Skeletal muscle cell (primary cell): ENCODE measurements around the gene SELENOP.
"Not testable (repeated sequence)": the region's sequence is repeated elsewhere in the genome, so short reads cannot be mapped to it uniquely, and the experiment has no call there.

Experiments
- DNase-seq: peaks from one replicate; pipeline ENCODE4 v3.0.0-alpha.2; 2010; ENCODE audit warnings: low read depth
- H3K4me3 ChIP-seq: 2 replicates; pipeline ENCODE4 v1.5.1; 2011; ENCODE audit warnings: low read depth, mild to moderate bottlenecking, control low read depth, low read length, moderate library complexity

SELENOP gene

DNA sequence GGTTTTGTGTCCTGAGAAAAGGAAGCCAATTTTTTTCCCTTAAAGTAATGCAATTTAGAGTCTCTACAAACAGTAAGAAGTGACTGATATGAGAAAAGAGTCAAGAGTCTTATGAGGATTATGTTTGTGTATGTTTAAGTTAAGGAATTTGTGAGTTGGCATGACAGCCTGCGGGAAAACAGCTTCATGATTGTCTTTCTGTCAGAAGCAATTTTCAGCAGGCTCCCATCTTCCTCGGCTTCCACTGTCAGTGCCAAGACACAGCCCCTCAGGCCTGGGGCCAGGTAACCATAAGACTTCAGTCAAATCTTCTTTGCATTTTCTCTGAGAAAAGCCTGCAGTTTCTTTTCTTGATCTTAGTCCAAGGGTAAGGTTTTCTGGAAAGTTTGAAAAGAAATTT is 17.0 kb upstream of the SELENOP start:
- DNase-seq, result no peak
- H3K4me3 ChIP-seq, result no peak overlapping the region

DNA sequence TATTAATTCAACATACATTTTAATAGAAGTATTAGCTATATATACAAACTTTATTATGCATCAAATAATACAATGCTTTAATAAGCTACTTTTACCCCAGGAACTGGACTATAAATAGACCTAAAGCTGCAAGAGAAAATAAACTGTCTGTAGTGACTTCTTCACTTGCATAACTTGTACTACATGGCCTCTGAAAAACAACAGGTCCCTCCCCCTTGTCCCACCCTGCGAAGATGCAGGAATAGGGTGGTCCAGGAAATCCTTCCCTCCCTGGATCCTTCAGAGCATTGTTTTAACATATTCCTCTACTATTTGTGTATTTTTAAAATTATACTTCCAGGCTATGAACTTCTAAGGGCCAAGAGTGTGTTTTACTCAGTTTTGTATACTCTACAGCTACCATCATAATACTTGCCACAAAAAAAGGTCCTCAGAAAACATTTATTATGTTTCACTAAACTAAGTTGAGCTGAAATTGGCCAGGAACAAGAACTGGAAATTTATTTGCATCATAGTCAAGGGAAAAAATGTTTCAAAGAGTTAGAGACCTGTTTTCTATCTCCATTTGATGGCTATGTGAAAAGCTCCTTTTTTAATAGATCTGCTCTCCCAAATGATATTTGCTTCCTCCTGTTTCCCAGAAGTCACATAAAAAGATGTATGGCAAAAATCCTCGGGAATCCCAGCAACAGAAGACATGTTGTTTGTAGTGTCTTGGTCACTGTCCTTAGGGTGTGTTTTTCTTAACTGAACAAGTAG is 15.2 kb upstream of the SELENOP start:
- no peak for DNase-seq
- H3K4me3 ChIP-seq, result no peak overlapping the region

- H3K4me3 ChIP-seq, result no peak overlapping the region
- DNase-seq, result no peak
Observed at GRCh38 chr5:42825422-42826148, 13.9 kb upstream of the SELENOP start.

- no peak for DNase-seq
Observed at GRCh38 chr5:42824347-42824976, 12.8 kb upstream of the SELENOP start.

DNA sequence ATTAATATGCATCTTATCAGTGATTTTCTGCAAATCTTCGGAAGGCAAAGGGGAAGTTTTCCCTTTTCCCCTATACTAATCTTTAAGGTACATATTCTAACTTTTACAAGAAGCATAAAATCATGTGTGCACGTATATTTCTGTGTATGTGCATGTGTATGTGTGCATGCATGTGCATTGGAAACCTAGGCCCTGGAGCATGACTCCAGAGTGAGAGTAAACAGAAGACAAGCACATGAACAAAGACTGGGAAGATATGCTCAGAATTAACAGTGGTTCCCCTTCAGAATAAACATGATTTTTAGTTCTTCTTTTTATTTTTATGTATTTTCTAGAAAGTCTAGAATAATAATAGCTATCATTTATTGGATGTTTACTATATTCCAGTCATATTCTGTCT is 10.9 kb upstream of the SELENOP start:
- H3K4me3 ChIP-seq, result no peak overlapping the region
- DNase-seq, result no peak

More at GRCh38 chr5:42824347-42824976, 12.8 kb upstream of the SELENOP start:
- no peak overlapping the region for H3K4me3 ChIP-seq

GRCh38 chr5:42819745-42820144 is 8.1 kb upstream of the SELENOP start:
- DNase-seq, result no peak
- no peak overlapping the region for H3K4me3 ChIP-seq

- H3K4me3 ChIP-seq, result not testable (repeated sequence)
Observed at GRCh38 chr5:42816546-42816945, 4.9 kb upstream of the SELENOP start.

DNA sequence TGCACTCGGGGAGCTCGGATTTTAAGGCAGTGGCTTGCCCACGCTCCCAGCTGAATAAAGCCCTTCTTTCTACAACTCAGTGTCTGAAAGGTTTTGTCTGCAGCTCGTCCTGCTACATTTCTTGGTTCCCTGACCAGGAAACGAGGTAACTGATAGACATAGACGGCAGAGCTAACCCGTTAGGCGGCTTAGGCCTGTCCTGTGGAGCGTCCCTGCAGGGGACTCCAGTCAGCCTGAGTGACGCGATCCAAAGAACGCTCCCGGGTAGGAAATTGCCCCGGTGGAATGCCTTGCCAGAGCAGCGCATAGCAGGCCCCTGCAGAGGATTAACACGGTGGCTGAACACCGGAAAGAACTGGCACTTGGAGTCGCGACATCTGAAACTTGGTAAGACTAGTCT is 1.8 kb upstream of the SELENOP start:
- DNase-seq, result no peak

More at GRCh38 chr5:42816546-42816945, 4.9 kb upstream of the SELENOP start:
- not testable (repeated sequence) for DNase-seq

DNA sequence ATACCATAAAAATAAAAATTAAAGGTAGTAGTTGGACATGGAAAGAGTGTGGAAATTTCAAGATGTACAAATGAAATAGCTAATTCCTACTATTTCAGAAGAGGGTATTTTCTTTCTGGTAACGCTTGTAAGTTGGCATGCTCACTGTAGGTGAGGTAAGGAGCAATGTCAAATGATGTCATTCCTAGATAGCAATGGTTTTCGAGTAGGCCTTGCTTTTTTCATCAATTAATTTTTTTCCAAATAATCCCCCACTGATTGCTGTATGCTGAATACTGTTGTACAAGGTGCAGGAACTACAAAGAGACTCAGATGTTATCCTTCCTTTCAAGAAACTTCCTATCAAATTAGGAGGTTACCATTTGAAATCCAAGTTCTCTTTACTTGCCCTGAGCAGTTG is 928 bp upstream of the SELENOP start:
- DNase-seq, result no peak
- H3K4me3 ChIP-seq, result no peak overlapping the region

More for the DNA sequence above, 1.8 kb upstream of the SELENOP start:
- H3K4me3 ChIP-seq, result no peak overlapping the region

DNA sequence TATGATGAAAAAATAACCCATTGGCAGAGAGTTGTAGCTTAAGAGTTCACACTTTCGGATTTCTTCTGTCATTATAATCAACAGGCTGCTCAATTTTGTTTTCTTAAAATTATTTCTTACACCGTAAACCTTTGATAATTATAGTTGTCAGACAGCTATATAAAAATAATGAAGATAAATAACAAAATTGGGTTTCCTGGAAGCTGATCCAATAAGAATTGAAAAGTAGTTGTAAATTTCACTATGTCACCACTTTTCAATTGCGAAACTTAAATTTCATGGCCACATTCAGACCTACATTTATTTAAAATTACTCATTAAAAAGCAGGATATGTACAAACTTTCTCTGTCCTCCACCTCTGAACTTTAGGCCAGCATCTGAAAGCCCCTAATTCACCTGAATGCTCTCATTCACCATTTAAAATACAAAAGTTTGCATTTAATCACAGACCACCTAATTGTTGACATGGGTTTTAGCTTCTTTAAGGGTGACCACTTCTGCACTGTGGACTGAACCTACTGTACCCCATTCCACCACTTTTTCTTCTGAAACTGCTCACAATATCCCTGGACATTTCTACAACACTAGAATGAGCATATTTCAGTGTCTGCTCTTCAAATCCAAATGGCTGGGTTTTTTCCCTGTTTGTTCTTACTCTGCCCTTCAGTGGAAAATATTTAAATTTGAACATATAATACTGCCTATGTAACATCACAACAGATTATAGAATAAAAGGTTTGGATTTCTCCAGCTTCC is 680 bp downstream of the SELENOP start:
- no peak overlapping the region for H3K4me3 ChIP-seq
- no peak for DNase-seq

DNA sequence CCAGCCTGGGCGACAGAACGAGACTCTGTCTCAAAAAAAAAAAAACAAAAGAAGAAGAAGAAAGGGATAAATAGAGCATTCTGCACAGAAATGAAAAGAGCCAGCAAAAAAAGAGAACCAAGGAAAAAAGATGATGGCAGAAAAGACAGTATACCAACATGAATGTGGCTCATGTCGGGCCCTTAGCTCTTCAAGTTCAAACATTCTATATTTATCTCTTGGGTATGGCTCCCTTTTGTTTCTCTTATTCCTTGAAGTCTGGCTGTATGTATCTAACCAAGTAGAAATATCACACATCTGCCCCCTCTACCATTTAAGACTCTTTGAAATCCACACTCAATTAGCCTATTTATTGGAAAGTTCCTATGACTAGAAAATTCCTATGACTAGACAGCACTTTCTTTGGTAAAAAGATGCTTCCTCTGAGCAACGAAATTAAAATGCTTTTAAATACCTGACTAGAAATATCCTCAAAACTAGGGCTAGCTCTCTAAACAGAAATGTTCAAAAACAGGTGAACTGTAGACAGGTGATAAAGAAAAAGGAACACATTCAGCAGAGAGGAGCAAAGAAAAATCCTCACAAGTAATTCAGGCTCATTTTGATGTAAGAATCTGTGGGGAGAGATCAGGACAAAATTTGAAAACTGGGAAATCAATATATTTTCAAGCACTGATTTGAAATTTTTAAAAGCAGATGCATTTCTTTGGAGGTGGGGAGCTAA is 2.6 kb downstream of the SELENOP start:
- DNase-seq, result no peak
- no peak overlapping the region for H3K4me3 ChIP-seq

DNA sequence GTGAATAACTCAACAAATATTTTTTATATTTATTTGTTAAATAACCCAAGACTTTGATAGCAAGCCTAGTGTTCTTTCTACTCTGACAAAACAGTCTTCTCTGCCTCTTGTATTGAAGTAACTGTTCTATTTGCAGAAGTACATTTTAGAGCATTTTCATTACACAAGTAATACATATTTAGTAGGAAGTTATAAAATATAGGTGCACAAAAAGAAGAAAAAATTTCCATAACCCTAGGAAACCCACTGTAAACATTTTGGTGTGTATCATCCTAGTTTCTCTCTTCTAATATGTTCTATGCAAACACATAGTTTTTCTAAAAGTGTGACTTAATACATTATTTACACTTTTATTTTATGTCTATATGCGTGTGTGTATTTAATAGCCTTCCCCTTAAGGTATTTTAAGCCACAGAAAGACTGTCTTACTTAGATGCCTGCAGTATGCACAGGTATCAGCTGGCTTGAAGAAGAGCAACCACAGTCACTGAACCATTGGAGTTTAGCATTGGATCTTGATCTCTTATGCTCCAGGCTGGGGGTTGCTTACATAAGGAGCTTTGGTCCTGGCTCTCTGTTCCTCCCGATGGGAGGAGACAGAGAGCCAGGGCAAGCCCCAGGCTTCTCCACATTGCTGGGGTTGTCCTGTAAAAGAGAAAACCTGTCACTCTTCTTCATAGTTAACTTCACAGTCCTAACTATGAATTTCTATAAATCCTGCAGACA is 3.8 kb downstream of the SELENOP start:
- no peak overlapping the region for H3K4me3 ChIP-seq
- DNase-seq, result no peak

- DNase-seq, result no peak
- no peak overlapping the region for H3K4me3 ChIP-seq
Observed at GRCh38 chr5:42806701-42807262, 4.9 kb downstream of the SELENOP start.

DNA sequence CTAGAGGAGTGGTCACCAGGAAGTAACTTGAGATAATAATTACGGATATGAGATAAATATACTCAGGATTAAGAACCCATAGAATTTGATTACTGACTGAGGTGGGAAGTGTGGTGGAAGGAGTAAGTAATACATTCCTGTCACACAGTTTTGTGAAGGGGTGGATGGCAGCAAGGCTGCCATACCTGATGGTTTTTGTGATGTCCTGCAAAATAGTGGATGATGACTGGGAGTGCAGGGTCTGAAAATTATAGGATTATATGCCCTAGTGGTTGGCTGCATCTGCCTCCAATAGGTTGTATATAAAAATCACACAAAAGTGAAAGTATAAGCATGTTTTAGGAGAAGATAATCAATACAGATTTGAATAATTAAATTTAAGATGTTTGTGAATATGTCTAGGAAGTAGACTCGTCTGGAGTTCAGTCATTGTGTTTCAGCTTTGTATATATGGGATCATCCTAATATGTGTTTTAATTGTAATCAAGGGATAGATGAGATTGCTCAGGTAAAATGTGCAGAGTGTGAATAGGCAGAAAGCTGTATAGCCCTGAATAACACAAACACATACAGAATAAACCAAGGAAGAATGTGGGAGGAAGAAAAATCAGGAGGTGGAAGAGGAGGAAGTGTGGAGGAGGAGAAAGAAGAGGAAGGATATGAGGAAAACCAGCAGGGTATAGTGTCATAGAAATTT is 5.5 kb downstream of the SELENOP start:
- no peak overlapping the region for H3K4me3 ChIP-seq
- no peak for DNase-seq

DNA sequence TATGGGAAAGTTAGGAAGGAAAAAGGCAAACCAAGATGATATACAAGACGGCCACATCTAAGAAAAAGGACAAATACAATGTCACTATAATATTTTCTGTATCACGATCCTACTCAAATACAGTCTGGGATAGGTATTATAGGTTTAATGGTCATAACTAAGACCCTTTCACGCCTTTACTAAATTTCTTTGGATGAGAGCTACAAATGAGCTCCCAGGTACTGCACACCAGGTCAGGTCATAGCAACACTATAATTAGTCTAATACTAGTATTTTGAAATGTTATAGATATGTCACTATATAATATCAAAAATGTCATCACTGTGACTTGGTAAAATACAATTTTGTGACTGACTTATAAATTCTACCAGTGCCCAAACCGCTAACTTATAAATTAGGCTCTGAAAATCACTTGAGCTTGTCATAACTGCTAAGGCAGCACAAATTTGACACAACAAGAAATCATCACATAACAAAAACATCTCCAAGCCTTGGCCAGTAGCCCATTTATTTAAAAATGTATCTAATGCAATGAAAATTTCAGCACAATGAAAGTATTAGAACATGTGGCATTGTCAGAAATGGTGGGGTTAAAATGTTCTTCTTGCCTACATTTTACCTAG is 6.9 kb downstream of the SELENOP start:
- H3K4me3 ChIP-seq, result no peak overlapping the region
- no peak for DNase-seq

GRCh38 chr5:42801516-42802166 is 10.1 kb downstream of the SELENOP start:
- no peak overlapping the region for H3K4me3 ChIP-seq
- DNase-seq, result no peak
